Measurements from ENCODE around the gene POLA1.

GRCh38 chrX:25011589-25012432, 318.1 kb downstream of the POLA1 start:
- no peak for TF ChIP-seq CTCF (IDR thresholded peaks at IDR 0.05)
- no peak for TF ChIP-seq POLR2A (IDR thresholded peaks at IDR 0.05)

Measured in adrenal gland (tissue), 5 donors.